ENCODE measurements around the gene STX8.
A peak's percentile ranks its signal among the peaks of the same experiment; 100 is the strongest.
"Not testable (repeated sequence)": the region's sequence is repeated elsewhere in the genome, so short reads cannot be mapped to it uniquely, and the experiment has no call there.

Gene STX8, protein sequence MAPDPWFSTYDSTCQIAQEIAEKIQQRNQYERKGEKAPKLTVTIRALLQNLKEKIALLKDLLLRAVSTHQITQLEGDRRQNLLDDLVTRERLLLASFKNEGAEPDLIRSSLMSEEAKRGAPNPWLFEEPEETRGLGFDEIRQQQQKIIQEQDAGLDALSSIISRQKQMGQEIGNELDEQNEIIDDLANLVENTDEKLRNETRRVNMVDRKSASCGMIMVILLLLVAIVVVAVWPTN

DNA sequence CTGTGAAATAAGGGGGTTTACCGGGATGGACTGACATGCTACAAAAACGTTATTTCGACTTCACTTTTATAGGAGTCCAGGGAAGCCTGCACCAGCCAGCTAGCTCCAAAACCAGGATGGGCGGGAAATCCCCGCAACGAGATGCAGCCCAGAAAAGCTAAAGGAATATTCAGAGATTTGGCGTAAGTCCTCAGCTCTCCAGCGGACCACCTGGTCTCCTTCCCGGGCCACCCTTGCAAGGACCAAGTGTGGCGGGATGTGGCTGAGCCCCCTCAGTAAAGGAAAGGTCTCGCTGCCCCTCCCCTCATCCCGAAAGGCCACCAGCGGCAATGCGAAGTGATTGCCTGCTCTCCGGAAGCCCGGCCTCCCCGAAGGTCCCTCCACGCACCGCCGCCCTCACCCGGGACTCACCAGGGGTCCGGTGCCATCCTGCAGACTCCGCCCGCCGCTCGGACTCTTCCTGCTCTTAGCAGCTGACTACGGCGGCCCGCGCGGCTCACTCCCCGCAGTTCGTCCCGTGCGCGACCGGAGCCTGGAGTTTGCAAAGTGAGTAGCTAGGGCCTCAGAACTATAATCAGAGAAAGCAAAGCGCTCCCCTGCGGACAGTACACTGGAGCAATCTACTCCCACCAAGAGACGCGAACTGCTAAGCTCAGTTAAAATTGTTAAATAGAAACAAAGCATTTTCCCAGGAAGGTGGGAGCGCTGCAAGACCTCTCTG, at the start of gene STX8:
TSS of gene STX8 (minus strand) at position 440 of the 721 bp plus-strand sequence. CDS start at position 428, 12 bp downstream.
- DNase-seq = peak; percentile 84

DNA sequence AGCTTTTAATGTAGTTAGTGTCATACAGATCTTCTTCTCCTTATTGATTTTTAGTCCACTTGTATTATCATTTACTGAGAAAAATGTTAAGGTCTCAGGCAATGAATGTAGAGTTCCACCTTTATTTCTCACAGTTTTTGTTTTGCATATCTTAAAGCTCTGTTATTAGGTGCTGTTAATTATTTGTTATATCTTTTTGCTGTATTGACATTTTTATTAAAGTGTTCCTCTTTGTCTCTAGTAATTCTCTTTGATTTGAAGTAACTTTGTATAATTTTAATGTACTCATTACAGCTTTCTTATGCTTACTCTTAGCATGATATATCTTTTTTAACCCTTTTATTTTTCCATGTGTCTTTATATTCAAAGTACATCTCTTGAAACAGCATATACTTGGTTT, 47.3 kb upstream of the STX8 start:
- no peak for DNase-seq

DNA sequence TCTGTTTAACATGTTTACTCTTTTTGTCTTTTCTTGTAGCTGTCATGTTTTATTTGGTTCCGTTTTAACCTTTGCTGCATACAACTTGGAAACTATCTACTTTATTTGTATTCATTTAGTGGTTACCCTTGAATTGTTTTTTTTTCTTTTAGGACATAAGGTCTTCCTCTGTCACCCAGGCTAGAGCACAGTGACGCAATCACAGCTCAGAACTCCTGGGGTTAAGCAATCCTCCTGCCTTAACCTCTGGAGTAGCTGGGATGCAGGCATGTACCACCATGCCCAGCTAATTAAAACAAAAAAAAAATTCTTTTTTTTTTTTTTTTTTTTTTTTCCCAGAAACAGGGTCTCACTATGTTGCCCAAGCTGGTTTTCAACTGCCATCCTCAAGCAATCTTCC, 39.9 kb upstream of the STX8 start:
- DNase-seq = peak; percentile 7

DNA sequence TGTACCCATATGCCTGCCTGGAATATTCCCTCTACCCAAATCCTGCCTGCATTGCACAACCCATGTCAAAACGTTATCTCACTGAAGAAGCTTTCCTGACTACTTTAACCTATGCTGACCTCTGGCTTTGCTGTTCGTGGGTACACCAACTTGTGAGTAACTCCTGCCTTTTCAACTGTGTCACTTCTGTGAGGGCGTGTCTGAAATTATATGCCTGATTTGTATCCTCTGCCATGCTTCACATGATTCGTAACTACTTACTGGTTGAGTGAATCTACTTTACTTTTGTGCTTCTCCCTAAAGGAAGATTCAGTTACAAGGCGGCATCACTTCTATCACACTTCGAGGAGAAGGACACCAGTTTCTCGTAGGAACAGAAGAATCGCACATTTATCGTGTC, 36.4 kb upstream of the STX8 start:
- no peak for DNase-seq

DNA sequence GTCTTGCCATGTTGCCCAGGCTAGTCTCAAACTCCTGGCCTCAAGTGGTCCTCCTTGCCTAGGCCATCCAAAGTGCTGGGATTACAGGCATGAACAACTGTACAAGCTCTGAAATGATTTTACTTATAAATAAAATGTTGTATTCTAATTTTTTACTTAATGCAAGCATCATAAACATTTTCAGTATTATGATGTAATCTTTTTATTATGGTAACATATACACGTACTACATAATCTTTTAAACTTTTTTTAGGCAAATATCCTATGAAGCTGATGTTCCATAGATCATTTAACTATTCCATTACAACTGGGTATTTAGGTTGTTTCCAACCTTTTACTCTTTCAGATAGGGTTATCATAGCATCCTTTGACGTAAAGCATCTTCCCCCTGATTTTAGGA, 35.9 kb upstream of the STX8 start:
- no peak for DNase-seq

DNA sequence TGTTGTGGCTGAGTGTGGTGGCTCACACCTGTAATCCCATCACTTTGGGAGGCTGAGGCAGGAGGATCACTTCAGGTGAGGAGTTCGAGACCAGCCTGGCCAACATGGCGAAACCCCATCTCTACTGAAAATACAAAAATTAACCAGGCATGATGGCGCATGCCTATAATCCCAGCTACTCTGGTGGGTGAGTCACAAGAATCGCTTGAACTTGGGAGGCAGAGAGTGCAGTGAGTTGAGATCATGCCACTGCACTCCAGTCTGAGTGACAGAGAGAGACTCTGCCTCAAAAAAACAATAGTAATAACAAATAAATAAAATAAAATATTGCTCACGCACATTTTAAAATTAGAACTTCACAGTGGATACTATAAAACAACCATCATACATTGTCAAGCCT, 31.4 kb upstream of the STX8 start:
- not testable (repeated sequence) for DNase-seq

DNA sequence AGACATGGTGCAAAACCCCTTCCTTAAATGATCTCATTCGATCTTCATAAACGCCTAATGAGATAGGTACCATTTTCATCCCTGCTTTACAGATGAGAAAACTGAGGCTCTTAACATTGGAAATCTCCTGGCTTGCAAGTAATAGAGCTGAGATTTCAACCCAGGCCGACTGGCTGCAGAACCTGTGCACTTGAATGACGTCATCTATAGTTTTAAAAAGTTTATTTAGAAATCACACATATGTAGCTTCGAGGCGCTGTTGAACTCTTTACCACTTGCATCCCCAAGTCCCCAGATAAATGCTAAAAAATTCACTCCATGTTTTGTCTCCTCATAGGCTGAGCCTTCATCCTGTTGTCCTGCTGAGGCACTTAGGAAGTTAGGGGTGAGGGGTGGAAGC, 30.8 kb upstream of the STX8 start:
- no peak for DNase-seq

DNA sequence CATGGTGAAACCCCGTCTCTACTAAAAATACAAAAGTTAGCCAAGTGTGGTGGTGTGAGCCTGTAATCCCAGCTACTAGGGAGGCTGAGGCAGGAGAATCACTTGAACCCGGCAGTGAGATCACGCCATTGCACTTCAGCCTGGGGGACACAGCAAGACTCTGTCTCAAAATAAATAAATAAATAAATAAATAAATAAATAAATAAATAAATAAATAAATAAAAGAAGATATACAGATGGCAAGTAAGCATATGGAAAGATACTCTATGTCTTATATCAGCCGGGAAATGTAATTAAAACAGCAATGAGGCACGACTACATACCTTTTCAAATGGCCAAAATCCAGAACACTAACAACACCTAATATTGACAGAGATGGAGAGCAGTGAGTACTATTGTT, 29.0 kb upstream of the STX8 start:
- DNase-seq = not testable (repeated sequence)

DNA sequence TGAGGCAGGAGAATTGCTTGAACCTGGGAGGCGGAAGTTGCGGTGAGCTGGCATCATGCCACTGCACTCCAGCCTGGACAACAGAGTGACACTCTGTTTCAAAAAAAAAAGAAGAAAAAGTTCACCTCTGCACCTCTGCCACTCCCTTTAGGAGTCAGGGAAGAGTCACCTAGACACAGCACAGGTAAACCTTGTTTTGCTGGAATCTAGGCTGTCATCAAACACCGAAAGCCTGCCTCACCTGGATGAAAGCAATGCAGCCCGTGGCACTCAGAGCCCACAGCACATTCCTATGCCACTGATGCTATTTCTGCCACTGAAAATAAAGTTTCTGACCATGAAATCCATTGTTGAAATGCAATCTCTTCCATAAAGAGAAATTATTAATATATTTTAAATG, 23.0 kb upstream of the STX8 start:
- DNase-seq = no peak

DNA sequence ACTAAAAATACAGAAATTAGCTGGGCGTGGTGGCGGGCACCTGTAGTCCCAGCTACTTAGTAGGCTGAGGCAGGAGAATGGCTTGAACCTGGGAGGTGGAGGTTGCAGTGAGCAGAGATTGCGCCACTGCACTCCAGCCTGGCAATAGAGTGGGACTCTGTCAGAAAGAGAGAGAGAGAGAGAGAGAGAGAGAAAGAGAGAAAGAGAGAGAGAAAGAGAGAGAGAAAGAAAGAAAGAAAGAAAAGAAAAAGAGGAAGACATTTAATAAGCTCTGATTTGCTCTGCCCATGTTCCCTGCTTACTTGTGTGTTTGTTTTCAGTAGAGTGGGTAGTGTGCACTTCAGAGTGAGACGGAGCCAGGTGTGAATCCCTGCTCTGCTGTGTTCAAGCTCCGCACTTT, 22.0 kb upstream of the STX8 start:
- not testable (repeated sequence) for DNase-seq

DNA sequence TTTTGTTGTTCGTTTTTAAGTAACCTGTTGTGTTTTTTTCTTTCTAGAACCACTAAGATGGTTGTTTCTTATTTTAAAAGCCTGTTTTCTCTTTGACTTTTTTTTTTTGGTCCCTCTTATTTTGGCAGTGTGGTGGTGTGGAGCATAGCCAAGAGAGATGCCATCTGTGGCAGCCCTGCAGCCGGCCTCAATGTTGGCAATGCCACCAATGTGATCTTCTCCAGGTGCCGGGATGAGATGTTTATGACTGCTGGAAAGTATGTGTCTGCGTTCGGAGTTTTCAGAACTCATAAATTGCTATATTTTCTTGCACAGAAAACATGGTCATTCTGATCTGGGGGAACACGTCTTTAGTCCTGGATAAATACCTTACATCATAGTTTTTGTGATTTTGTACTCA, 18.4 kb upstream of the STX8 start:
- no peak for DNase-seq

DNA sequence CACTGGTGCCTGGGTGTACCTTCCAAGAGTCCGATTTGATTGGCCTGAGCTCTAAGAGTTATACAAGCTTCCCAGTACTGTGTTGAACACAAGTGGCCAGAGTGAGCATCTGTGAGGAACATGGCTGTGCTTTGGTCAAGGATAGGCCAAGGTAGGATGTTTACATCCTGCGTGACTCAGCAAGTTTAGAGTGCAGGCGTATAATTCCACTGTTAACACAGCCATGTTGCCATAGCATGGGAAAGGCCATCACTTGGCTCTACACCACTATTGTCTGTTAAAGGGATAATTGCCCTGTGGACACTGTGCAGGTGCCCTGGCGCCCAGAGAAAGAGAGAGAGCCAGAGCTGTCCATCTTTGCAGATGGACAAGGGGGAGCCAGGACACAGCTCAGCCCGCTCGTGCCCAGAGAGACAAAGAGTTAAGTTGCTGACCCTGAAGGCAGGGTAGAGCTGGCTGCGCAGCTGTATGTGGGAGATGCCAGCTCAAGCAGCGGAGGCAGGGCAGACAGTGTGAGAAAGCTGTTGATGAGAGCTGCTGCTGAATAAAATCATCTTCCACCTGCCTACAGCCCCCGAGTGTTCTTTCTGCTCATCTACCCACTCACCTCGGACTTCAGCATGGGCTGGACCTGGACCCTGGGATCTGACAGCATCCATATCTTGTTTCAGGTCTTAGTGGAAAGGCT, 12.5 kb upstream of the STX8 start:
- no peak for DNase-seq

DNA sequence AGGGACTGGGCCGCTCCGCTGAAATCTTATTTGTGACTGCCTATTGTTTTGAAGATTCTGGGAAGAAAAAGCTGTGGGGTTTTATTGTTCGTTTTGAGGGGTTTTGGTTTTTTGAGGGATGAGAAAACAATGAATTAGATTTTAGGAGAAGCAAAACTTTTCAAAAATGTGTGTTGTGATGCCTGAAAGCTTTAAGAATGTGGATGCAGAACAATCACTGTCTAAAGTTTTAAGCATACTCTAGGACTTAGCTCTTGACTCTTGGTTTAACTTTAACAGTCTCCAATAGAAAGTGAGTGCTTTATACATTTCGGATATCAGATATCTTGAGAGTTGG, 1.7 kb upstream of the STX8 start:
- no peak for DNase-seq

DNA sequence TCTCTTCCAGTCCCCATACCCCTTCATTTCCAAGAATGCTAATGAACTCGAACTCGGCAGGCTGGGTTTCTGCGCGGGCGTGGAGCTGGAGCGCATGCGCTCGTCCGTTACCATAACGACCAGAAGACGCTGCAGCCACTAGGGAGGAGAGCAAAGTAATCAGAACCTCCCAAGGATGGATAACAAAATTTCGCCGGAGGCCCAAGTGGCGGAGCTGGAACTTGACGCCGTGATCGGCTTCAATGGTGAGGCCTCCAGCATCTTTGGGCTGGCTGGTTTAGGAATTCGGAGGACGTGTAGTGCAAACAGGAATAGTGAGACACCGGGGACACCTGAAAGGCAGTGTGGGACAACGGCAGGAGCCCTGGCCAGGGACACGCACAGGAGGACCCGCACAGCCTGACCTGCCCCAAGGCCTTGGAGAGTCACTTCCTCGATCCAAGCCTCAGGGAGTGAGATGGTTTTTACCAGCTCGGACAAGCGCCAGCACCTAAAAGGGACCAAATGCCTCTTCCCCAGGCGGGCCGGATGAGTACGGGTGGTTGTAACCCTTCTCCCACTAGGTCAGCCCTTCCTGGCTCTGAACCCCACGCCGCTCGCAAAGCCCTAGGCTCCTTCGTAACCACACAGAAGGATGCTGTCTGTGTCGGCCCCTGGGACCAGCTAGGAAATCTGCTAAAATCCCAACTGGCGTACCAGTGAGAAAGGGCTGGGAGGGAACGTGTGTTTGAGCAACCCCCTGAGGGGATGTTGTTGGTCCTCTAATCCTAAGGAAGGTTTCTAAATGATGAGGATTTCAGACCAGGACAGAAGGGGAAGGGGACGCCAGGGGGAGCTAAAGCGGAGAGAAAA, 1.1 kb upstream of the STX8 start, which contains the start of gene CFAP52:
TSS of gene CFAP52 (plus strand) at position 122 of the 852 bp plus-strand sequence. CDS start at position 176, 54 bp downstream.
- DNase-seq = peak; percentile 57

DNA sequence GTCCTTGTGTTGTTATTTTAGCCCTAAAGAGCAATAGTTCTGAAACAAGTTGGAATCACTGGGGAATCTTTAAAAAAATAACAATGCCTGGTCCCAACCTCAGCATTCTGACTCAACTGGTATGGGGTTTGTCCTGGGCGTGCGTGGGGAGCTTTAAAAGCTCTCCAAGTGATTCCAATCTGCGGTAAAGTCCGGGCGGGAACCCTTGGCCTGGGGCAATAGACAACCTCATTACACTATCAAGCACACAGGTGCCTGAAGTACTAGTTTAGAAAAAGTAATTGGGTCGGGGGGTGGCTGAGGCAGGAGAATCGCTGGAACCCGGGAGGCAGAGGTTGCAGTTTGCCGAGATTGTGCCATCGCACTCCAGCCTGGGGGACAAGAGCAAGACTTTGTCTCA, 4.4 kb downstream of the STX8 start:
- DNase-seq = no peak

DNA sequence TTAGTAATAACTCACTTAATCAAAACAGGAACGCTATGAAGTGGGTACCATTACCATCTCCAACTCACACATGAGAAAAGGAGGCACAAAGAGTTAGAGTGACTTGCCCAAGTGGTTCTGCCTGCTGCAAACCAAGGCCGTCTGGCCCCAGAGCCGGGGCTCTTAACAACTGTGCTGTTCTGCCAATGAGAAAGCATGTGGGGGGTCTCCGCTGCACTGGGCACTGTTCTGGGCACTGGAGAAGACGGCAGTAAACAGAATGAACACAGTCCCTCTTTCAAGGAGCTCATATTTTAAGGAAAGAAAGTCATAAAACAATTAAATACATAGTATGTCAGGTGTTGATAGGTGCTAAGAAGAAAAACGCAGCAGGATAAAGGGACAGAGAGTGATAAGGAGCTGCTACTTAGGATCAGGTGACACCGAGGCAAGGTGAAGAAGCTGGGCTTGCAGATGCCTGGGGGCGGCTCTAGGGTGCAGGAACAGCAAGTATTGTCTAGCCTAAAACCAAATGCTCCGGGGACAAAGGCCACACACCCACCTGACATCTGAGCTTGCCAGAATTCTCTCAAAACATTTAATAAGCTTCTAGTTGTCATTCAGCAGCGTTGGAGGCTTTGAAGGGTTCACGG, 6.5 kb downstream of the STX8 start:
- DNase-seq = no peak

DNA sequence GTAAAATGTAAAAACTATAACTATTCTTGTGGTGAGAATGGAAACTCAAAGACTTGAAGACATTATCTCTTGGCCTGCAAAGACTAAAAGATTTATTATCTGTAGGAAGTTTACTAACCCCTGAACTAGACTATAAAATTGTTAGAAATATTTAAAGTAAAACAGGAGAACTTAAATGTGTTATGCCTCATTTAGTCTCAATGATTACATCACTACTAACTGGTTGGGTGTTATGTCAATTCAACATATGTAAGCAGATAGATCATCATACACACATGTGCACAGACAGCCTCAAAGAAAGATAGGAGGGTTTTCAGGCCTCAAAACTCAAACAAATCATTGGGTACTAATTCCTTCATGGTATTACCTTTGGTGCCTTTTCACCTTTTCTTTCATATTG, 7.6 kb downstream of the STX8 start:
- DNase-seq = no peak

DNA sequence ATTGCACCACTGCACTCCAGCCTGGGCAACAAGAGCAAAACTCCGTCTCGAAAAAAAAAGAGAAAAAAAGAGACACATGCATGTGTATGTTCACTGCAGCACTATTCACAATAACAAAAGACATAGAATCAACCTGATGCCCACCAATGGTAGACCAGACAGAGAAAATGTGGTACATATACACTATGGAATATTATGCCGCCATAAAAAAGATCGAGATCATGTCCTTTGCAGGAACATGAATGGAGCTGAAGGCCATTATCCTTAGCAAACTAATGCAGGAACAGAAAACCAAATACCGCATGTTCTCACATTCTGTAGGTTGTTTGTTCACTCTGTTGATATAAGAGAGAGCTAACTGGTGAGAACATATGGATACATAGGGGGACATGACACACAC, 8.9 kb downstream of the STX8 start:
- not testable (repeated sequence) for DNase-seq

DNA sequence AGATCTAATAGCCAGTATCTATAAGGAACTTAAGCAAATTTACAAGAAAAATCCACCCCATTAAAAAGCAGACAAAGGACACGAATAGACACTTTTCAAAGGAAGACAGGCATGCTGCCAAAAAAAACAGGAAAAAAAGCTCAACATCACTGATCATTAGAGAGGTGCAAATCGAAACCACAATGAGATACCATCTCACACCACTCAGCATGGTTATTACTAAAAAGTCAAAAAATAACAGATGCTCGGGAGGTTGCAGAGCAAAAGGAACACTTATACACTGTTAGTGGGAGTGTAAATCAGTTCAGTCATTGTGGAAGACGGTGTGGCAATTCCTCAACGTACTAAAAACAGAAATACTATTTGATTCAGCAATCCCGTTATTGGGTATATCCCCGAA, 9.6 kb downstream of the STX8 start:
- DNase-seq = no peak

DNA sequence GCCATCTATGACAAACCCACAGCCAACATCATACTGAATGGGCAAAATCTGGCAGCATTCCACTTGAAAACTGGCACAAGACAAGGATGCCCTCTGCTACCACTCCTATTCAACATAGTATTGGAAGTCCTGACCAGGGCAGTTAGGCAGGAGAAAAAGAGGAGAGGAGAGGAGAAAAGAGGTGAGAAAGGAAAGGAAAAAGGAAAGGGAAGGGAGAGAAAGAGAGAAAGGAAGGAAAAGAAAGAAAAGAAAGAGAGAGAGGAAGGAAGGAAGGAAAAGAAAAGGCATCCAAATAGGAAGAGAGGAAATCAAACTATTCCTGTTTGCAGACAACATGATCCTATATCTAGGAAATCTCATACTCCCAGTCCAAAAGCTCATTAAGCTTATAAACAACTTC, 11.5 kb downstream of the STX8 start:
- DNase-seq = no peak

DNA sequence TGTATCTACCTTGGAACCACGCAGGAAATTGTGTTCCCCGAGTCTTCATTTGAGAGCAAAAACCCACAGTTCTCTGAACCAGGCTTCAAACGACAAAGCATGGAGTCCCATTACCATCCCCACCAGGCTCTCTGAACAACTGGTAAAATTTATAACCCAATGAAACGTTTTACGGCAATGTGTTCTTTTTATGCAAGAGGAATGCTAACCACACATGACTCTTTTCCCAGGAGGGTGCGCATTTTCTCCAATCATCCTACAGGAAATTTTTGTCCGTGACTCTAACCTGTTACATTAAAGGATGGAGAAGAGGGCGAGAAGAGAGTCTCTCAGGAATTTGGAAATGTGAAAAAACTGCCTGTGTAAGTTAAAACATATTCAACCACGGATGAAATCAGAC, 17.8 kb downstream of the STX8 start:
- no peak for DNase-seq

DNA sequence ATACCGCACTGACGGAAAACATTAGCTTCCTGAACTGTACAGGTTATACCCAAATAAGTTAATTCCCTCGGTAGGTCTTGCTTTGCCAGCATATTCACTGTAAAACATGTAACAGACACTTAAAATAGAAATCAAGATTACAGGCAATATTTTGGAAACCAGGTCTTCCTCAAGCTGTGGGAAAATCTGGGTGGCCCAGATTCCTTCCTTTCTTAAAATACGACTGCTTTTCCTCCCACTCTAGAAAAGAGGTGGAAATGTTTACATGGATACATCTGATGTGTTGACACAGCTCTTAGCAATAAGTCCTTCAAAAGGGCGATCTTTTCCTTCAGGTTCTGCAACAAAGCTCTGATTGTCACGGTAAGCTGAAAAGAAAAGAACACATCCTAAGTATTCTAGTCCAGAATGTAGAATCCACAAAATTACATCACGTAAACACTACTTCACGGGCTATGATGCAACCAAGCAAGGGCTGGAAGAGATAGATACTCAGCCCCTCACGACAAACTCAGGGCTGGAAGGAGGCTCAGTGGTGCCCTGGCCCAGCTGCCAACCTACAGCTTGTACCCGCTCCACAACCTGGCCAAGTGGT, 18.4 kb downstream of the STX8 start:
- no peak for DNase-seq
